RKO (cell line): Measurements from ENCODE around the gene CTF1.
"Not testable (repeated sequence)": the region's sequence is repeated elsewhere in the genome, so short reads cannot be mapped to it uniquely, and the experiment has no call there.

Experiments
- DNase-seq: peaks from one replicate; pipeline ENCODE4 v3.0.0-alpha.2; 2016; ENCODE audit warnings: low spot score

Gene CTF1

GRCh38 chr16:30888856-30889499 lies 7.4 kb upstream of the CTF1 start:
- no peak for DNase-seq

- DNase-seq, result no peak
Observed at GRCh38 chr16:30889721-30890120, 6.7 kb upstream of the CTF1 start.

- not testable (repeated sequence) for DNase-seq
Observed at GRCh38 chr16:30891043-30891823, 5.2 kb upstream of the CTF1 start.

GRCh38 chr16:30892670-30893416 lies 3.6 kb upstream of the CTF1 start:
- DNase-seq, result no peak

- peak; percentile 14 for DNase-seq
Observed at GRCh38 chr16:30893417-30893743, 3.0 kb upstream of the CTF1 start.

- peak; percentile 90 for DNase-seq
Observed at GRCh38 chr16:30893744-30894539, 2.5 kb upstream of the CTF1 start, which contains the start of gene BCL7C. Gene BCL7C, minus strand, starts transcription at chr16:30894077. Its CDS starts 133 bp downstream, at chr16:30893944.

GRCh38 chr16:30894540-30895368 lies 1.7 kb upstream of the CTF1 start:
- DNase-seq, result peak; percentile 16

- no peak for DNase-seq
Observed at GRCh38 chr16:30895627-30896260, 670 bp upstream of the CTF1 start.

- peak; percentile 18 for DNase-seq
Observed at GRCh38 chr16:30896889-30897733, 697 bp downstream of the CTF1 start.

- DNase-seq, result no peak
Observed at GRCh38 chr16:30899794-30900193, 3.4 kb downstream of the CTF1 start.

- DNase-seq, result no peak
Observed at GRCh38 chr16:30900588-30900987, 4.2 kb downstream of the CTF1 start.

- peak; percentile 35 for DNase-seq
Observed at GRCh38 chr16:30901201-30902028, 5.0 kb downstream of the CTF1 start.

GRCh38 chr16:30902029-30902972 lies 5.9 kb downstream of the CTF1 start:
- peak; percentile 79 for DNase-seq

- no peak for DNase-seq
Observed at GRCh38 chr16:30903002-30903401, 6.6 kb downstream of the CTF1 start.

GRCh38 chr16:30903596-30903995 lies 7.2 kb downstream of the CTF1 start:
- DNase-seq, result peak; percentile 49

GRCh38 chr16:30904114-30904780 lies 7.8 kb downstream of the CTF1 start:
- DNase-seq, result no peak

- no peak for DNase-seq
Observed at GRCh38 chr16:30907064-30907463, 10.7 kb downstream of the CTF1 start.
